HG03378 (cell line): ENCODE results near the gene PLAAT3.
A peak's percentile ranks its signal among the peaks of the same experiment; 100 is the strongest.
"Not testable (repeated sequence)": the region's sequence is repeated elsewhere in the genome, so short reads cannot be mapped to it uniquely, and the experiment has no call there.

Source experiments
- ATAC-seq: cut with Tn5 transposase; IDR thresholded peaks from one replicate; pipeline ENCODE4 v1.9.1; 2021; ENCODE audit warnings: mild to moderate bottlenecking, moderate library complexity; ENCODE audit not compliant: unreplicated experiment

PLAAT3 gene

DNA sequence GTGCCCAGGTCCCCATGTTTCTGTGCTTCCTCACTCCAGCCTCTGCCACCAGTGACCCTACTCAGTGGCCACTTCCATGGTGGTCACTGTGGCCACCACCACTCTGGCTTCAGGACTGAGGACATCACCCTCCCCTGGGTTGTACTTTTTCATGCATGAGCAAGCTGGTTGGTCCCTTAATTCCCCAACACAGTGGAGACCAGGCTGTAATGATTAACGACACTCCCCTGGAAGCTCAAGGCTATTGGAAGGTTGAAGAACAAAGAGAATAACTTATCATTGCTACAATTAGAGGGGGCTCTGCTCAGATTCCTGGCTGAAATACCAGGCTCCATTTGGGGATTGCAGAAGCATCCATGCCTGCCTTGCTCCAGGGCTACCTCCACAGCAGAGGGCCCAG is 67.2 kb downstream of the PLAAT3 start:
- ATAC-seq = no peak

DNA sequence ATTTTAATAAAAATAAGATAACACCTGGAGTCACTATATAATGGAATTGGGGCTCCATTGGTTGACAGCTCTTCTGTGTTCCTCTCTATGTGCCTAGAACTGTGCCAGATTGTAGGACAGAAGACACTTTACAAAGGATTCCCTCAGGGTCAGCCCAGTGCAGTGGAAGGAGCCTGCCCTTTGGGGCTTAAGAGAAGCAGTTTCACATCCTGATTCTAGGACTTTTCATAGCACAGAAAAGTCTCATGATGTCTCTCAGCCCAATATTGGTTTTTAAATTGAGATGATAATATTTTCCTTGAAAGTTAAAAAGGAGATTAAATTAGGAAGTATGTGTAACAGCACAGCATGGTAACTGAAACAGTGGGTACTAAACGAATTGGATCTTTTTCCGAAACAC is 70.5 kb downstream of the PLAAT3 start:
- ATAC-seq = no peak

DNA sequence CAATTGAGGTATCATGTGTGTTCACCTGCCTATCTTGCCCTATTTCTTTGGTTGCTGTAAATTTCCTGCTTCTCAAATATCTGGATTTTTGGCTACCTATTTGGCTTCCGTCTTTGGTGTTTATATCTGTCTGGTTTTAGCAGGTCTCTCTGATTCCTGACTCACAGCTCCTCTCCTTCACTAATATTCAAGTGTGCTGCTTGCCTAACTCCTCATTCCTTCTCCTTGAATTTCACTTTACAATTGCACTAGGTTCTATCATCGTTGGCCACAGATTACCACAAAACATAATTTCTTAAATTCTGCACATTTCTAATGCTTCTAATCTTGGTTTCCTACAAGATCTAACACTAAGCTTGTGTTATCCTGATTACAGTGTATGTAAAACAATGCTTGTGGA is 71.7 kb downstream of the PLAAT3 start:
- not testable (repeated sequence) for ATAC-seq

DNA sequence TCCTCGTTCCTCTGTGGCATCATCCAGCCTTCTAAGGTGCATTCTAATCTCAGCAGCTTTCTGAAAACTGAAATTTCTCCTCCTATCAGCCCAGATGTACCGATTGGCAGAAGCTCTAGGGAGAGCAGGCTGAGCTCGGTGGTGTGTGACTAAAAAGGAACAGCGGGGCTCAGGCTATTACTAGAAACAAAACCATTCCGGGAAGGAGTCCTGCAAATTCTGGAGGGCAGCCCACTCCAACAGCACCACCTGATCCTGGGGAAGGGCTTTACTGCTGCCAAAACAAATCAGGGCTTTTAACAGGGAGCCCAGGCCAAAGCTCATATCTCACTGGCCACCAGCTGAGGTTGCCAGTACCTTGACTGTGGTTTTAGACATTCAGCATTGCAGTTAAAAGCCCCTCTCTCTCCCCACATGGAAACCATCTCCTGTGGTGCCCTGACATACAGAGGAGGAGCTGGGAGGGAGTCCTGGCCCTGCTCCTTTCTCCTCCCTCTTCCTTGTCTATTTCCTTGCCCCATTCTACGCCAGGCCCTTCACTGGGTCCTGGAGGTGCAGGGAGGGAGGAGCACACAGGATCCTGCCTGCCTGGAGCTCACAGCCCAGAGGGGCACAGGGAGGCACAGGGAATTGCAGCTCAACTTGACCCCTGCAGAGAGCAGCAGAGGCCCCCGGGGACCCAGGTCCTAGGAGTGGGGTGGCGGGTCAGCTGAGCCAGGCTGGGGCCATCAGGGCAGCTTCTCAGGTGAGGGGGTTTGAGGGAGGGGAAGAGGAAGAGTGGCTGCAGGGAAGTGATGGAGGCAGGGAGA is 76.7 kb downstream of the PLAAT3 start:
- no peak for ATAC-seq

DNA sequence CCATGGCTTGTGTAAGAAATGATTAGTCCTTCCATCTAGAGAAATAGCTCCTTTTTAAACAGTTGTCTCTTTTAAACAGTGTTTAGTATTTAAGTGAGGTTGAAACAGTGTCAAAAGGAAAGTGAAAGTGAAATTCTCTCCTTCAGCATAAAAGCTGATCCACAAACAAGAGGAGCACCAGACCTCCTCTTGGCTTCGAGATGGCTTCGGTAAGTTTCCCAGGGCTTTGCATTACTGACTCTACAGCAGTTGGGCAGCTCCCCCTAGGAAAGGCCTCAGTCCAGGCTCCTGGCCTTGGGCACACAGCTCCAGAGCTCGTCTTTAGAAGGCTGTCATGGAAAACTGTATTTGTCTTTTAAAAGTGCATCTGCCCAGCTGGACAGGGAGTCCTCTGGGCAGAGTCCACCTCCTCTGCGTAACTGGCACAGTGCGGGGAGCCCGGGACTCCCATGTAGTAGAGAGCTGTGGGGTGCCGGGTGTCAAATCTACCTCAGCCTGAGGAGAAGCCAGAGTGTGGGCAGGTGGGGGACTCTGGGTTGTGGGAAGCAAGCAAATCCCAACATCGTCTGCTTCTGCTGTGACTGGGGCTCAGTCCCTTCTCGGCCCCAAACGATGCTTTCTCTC is 77.5 kb downstream of the PLAAT3 start, which contains the start of gene PLAAT4:
PLAAT4 (plus strand) TSS at position 140 of the 624 bp plus-strand sequence; CDS start at position 201, 61 bp downstream.
- ATAC-seq = no peak

DNA sequence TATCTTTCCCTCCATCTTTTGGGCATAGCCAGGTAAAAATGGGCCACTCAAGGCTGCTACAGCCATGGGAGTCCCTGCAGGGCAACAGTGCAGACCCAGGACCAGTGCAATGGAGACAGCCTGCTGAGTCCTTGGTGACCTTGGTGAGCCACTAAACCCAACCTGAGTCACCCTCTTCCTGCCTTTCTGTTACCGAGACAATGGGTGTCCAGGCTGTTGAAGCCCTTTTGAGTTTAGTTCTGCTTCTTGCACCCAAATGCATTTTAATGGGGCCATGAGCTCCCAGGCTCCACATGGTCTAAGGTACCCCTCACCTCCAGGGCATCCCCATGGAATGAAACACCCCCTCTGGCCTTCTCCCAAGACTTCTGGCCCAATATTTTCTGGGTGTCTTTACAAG is 78.5 kb downstream of the PLAAT3 start:
- ATAC-seq = no peak

DNA sequence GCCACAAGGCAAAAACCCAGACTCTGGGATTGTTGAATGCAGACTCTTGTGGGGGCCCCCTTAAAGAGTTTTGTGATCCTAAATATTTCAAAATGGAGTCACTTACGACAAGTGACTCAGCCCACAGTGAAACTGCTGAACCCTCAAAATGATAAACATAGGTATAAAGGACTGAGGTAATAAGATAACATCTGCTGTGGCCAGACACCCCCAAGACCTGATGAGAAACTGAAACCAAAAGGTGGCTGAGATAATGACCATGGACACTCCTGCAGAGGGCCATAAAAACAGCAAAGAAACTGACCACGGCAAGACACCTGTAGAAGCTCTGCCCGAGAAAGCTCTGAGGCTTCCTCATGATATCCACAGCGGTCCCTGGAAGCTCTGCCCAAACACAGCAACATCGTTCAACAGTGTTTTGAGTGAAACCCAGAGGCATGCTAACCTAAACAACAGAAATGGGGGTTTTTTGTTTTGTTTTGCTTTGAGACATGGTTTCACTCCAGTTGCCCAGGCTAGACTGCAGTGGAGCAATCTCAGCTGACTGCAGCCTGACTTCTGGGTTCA is 79.3 kb downstream of the PLAAT3 start:
- ATAC-seq = no peak

DNA sequence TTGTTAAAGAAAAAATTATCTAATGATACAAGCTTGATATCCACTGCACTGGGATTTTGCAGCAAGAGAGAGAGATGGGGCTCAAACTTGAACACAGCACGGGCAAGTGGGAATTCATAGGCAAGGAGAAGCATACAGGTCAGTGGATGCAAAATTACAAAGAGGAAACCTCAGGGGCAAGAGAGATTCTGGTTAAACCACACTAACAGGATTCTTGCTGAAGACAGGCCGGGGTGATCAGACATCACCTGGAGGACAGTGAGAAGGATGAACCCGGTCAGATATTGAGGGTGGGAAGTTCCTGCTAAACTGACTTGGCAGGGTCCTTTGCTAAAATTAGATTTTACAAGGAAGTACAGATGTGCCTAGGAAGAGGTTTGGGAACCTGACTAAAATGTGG is 80.2 kb downstream of the PLAAT3 start:
- no peak for ATAC-seq

DNA sequence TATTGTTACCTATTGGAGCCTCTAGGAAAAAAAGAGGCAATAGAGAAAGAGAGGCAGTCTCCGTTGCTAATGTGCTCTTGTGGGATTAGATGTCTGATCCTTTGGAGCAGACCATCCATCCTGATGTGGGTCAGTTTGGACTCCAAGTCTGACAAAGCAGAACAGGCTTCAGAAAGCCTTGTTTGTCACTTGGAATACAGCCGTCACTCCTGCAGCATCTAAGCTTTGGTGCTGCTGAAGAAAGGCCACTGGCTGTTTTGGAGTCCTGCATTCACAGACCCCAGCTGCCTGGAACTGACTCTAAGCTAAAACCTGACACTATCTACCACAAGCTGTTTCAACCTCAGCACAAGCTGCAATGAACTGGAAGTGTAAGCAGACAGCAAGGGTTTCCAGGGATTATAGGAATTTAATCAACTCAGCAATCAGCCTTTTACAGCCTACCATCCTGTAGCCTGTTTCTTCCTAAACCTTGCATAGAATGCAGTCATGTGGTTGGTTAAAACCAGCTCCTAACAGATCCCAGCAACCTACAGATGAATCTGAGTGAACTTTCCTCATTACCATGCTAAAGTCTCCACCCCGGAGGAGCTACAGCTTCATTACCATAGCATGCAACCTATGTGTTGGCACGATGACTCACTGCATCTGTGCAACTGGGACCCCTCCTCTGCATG is 81.3 kb downstream of the PLAAT3 start:
- no peak for ATAC-seq

DNA sequence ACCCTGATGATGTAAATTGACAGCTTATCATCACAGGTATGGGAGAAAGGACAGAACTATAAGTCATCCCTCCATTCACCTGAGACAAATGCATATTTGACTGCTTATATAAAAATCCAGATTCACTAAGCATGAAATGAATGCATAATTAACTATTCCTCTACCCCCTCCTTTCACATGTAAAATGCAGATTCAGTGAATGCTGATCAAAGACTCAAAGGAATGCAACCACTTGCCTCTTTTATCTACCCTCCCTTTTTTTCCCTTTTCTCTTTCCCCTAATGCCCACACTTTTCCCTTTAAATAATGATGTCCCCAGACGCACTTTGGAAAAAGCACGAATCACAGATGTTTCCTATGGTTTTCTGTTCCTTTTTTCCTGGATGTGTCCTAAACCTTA is 82.1 kb downstream of the PLAAT3 start:
- ATAC-seq = no peak

DNA sequence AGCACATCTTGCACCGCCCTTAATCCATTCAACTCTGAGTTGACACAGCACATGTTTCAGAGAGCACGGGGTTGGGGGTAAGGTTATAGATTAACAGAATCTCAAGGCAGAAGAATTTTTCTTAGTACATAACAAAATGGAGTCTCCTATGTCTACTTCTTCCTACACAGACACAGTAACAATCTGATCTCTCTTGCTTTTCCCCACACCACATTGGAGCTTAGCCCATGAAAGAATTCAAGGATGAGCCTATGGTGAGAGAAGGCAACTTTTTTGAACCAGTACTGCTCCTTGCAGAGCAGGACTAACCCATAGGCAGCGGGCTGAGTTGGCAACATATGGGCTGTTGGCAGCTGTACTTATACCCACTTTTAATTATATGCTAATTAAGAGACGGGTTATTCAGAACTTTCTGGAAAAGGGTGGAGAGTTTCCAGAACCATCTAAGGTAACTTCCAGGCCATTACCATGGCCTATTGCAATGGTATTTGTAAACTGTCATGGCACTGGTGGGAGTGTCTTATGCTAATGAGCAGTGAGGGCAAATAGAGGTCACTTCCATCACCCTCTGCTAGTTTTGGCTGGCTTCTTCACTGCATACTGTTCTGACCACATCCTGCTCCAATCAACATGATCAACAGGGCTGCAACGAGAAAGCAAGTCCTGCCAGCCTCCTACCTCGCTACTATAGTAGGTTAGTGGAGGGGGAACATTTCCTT is 83.0 kb downstream of the PLAAT3 start:
- ATAC-seq = peak; percentile 85

DNA sequence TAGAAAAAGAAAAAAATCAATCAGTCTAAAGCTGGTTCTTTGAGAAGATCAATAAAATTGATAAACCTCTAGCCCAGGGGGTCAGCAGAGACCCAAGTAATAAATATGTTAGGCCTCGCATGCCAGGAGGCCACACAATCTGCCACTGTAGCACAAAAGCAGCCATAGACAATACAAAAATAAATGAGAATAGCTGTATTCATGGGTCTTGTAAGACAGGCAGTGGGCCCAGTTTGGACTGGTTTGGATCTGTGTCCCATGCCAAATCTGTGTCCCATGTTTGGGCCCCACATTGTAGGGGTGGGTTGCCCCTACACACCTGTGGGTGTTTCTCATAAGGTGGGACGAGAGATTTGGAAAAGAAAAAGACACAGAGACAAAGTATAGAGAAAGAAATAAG is 84.2 kb downstream of the PLAAT3 start:
- no peak for ATAC-seq

DNA sequence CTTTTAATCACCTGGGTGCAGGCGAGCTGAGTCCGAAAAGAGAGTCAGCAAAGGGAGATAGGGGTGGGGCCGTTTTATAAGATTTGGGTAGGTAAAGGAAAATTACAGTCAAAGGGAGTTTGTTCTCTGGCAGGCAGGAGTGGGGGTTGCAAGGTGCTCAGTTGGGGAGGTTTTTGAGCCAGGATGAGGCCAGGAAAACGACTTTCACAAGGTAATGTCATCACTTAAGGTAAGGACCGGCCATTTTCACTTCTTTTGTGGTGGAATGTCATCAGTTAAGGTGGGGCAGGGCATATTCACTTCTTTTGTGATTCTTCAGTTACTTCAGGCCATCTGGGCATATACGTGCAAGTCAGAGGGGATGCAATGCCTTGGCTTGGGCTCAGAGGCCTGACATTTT is 84.9 kb downstream of the PLAAT3 start:
- ATAC-seq = not testable (repeated sequence)

DNA sequence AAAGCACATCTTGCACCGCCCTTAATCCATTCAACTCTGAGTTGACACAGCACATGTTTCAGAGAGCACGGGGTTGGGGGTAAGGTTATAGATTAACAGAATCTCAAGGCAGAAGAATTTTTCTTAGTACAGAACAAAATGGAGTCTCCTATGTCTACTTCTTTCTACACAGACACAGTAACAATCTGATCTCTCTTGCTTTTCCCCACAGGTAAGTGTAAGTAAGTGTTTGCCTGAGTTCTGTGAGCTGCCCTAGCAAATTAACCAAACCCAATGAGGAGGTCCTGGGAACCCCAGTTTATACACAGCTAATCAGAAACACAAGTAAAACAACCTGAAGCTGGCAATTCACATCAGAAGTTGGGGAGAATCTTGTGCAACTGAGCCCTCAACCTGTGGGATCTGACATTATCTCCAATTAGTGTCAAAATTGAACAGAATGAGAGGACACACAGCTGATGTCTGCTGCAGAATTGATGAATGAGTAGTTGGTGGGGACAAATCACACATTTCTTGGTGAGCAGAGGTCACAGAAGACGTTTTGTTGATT is 85.4 kb downstream of the PLAAT3 start:
- ATAC-seq = not testable (repeated sequence)

DNA sequence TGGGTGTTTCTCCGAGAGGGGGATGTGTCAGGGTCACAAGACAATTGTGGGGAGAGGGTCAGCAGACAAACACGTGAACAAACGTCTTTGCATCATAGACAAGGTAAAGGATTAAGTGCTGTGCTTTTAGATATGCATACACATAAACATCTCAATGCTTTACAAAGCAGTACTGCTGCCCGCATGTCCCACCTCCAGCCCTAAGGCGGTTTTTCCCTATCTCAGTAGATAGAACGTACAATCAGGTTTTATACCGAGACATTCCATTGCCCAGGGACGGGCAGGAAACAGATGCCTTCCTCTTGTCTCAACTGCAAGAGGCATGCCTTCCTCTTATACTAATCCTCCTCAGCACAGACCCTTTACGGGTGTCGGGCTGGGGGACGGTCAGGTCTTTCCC is 86.1 kb downstream of the PLAAT3 start:
- ATAC-seq = not testable (repeated sequence)

DNA sequence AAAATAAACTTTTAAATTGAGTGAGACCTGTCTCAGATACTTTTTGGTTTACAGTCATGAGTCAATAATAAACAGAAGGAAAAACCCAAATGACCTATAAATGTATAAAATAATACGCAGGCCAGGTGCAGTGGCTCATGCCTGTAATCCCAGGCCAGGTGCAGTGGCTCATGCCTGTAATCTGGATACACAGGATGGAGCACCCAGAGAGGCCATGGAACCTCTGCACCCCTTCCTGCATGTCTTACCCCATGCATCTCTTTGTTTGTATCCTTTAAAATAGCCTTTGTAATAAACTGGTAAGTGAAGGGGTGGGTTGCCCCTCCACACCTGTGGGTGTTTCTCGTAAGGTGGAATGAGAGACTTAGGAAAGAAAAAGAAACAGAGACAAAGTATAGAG is 86.6 kb downstream of the PLAAT3 start:
- no peak for ATAC-seq
